Activated CD4-positive, CD25-positive, alpha-beta regulatory T cell treated with anti-CD3 and anti-CD28 coated beads, Interleukin-2, amount 50 U/mL, for 24 hours (primary cell): ENCODE measurements around the gene RETREG2.
A peak's percentile ranks its signal among the peaks of the same experiment; 100 is the strongest.

Experiments used
- ATAC-seq, 2 donors: fragments of 150-1000 bp; cut with Tn5 transposase; one replicate each; pipeline ENCODE4 v1.10.0; 2021; ENCODE audit warnings: mild to moderate bottlenecking in 1 of 2, moderate library complexity in 1 of 2

The RETREG2 gene

GRCh38 chr2:219169930-219170654 lies 8.0 kb upstream of the RETREG2 start, which contains the start of gene SLC23A3:
SLC23A3 (minus strand) TSS chr2:219170029; CDS start chr2:219169984, 45 bp downstream.
- peak in 1 of 2 donors; percentile 43 for ATAC-seq

GRCh38 chr2:219171231-219171651 lies 6.8 kb upstream of the RETREG2 start:
- peak in 1 of 2 donors; percentile 46 for ATAC-seq

- no peak for ATAC-seq
These were observed 5.6 kb upstream of the RETREG2 start for GRCh38 chr2:219172231-219173154.

GRCh38 chr2:219173176-219173575 lies 4.9 kb upstream of the RETREG2 start:
- ATAC-seq = no peak

- ATAC-seq = no peak
These were observed 3.9 kb upstream of the RETREG2 start for GRCh38 chr2:219174146-219174545.

GRCh38 chr2:219174801-219175200 lies 3.3 kb upstream of the RETREG2 start:
- ATAC-seq = no peak

GRCh38 chr2:219175486-219175885 lies 2.6 kb upstream of the RETREG2 start:
- ATAC-seq = no peak

GRCh38 chr2:219175928-219176817 lies 1.9 kb upstream of the RETREG2 start:
- ATAC-seq = peak; percentile 8 to 10

- ATAC-seq = peak; percentile 78 to 83
These were observed 1.1 kb upstream of the RETREG2 start, which contains the start of gene CNPPD1 for GRCh38 chr2:219176818-219177551. CNPPD1 (minus strand) TSS chr2:219176925; CDS start chr2:219176828, 97 bp downstream.

GRCh38 chr2:219178377-219179175 lies 501 bp downstream of the RETREG2 start:
- peak in 1 of 2 donors; percentile 2 for ATAC-seq

- no peak for ATAC-seq
These were observed 1.8 kb downstream of the RETREG2 start for GRCh38 chr2:219179601-219180465.

- ATAC-seq = no peak
These were observed 2.9 kb downstream of the RETREG2 start for GRCh38 chr2:219180961-219181360.

GRCh38 chr2:219181531-219181930 lies 3.5 kb downstream of the RETREG2 start:
- ATAC-seq = no peak

GRCh38 chr2:219182331-219183150 lies 4.5 kb downstream of the RETREG2 start:
- no peak for ATAC-seq

GRCh38 chr2:219183151-219183772 lies 5.2 kb downstream of the RETREG2 start:
- no peak for ATAC-seq

GRCh38 chr2:219184121-219184520 lies 6.0 kb downstream of the RETREG2 start:
- ATAC-seq = no peak

- ATAC-seq = peak in 1 of 2 donors; percentile 63
These were observed 8.8 kb downstream of the RETREG2 start for GRCh38 chr2:219186754-219187456.

GRCh38 chr2:219197388-219197787 lies 19.3 kb downstream of the RETREG2 start:
- no peak for ATAC-seq
